GM12873 (cell line): Measurements from ENCODE around the gene CTIF.

Experiments used
- CTCF ChIP-seq: IDR thresholded peaks from 2 replicates; pipeline ENCODE4 v1.5.1; 2012; ENCODE audit warnings: low read depth, mild to moderate bottlenecking, moderate library complexity, low read length, control low read depth; ENCODE audit not compliant: insufficient read depth; ENCODE audit errors: missing control alignments

CTIF gene

GRCh38 chr18:48857023-48857694 is 318.3 kb downstream of the CTIF start:
- TF ChIP-seq CTCF, result no peak

GRCh38 chr18:48858676-48859075 is 319.8 kb downstream of the CTIF start:
- TF ChIP-seq CTCF, result no peak

GRCh38 chr18:48859311-48860268 is 320.8 kb downstream of the CTIF start:
- TF ChIP-seq CTCF, result no peak

GRCh38 chr18:48860269-48861180 is 321.7 kb downstream of the CTIF start:
- no peak for TF ChIP-seq CTCF

GRCh38 chr18:48861181-48861708 is 322.4 kb downstream of the CTIF start:
- TF ChIP-seq CTCF, result no peak

GRCh38 chr18:48862132-48862531 is 323.3 kb downstream of the CTIF start:
- no peak for TF ChIP-seq CTCF
